Measurements from ENCODE around the gene ANGEL2.

GRCh38 chr1:212971312-212971711 is 44.4 kb downstream of the ANGEL2 start:
- no peak for TF ChIP-seq CTCF (conservative IDR thresholded peaks at IDR 0.05; ENCODE audit: low read length)
- TF ChIP-seq EZH2phosphoT487 (IDR thresholded peaks at IDR 0.05; ENCODE audit: borderline replicate concordance): no peak
